Stimulated activated naive CD8-positive, alpha-beta T cell treated with anti-CD3 and anti-CD28 coated beads, Interleukin-15, amount 100 ng/mL, for 72 hours (primary cell): ENCODE results near the gene TRPM4.
"Not testable (repeated sequence)": the region's sequence is repeated elsewhere in the genome, so short reads cannot be mapped to it uniquely, and the experiment has no call there.

Experiments
- ATAC-seq: fragments of 150-1000 bp; cut with Tn5 transposase; 2 replicates; pipeline ENCODE4 v1.10.0; 2021; ENCODE audit warnings: mild to moderate bottlenecking, moderate library complexity
- DNase-seq, 2 donors: peaks; one replicate each; pipeline ENCODE4 v3.0.0; 2021 to 2022
- H3K27ac Mint-ChIP-seq, 2 donors: one replicate each; pipeline ENCODE4 v1.8.0; 2022; ENCODE audit warnings: mild to moderate bottlenecking in 2 of 2, mixed read lengths in 2 of 2, moderate library complexity in 2 of 2
- H3K27me3 Mint-ChIP-seq: one replicate; pipeline ENCODE4 v1.8.0; 2022; ENCODE audit warnings: mixed read lengths
- H3K4me1 Mint-ChIP-seq: one replicate; pipeline ENCODE4 v1.8.0; 2022; ENCODE audit warnings: mild to moderate bottlenecking, mixed read lengths
- H3K4me3 Mint-ChIP-seq, 2 donors: one replicate each; pipeline ENCODE4 v1.8.0; 2022; ENCODE audit warnings: mild to moderate bottlenecking in 2 of 2, mixed read lengths in 2 of 2, moderate library complexity in 1 of 2
- H3K9me3 Mint-ChIP-seq, 2 donors: one replicate each; pipeline ENCODE4 v1.8.0; 2022; ENCODE audit warnings: mixed read lengths in 2 of 2

Gene TRPM4

GRCh38 chr19:49155005-49155819, 2.4 kb upstream of the TRPM4 start, which contains the start of gene HRC:
Gene HRC (minus strand): TSS chr19:49155396. CDS start chr19:49155237, 159 bp downstream.
- Mint-ChIP-seq H3K27ac (no peak within 1 kb of the TSS), H3K9me3 (peaks cover 0 to 13% of the 10 kb centered on the region in 2 donors), H3K4me3 (no peak within 1 kb of the TSS), H3K27me3 (peaks cover 100% of the 10 kb centered on the region), H3K4me1 (peaks cover 24% of the 10 kb centered on the region)
- ATAC-seq (no peak), DNase-seq (no peak)

- no peak overlapping the region for H3K4me3 Mint-ChIP-seq
- H3K9me3 Mint-ChIP-seq, result peaks cover 0 to 13% of the 10 kb centered on the region in 2 donors
- peaks cover 19% of the 10 kb centered on the region for H3K4me1 Mint-ChIP-seq
- ATAC-seq (no peak), DNase-seq (no peak)
- no peak overlapping the region for H3K27ac Mint-ChIP-seq
- H3K27me3 Mint-ChIP-seq, result peaks cover 100% of the 10 kb centered on the region
Observed at GRCh38 chr19:49155820-49156346, 1.7 kb upstream of the TRPM4 start.

- no peak for ATAC-seq
- Mint-ChIP-seq H3K4me3 (no peak overlapping the region), H3K27ac (no peak overlapping the region), H3K9me3 (no peaks in the 10 kb centered on the region), H3K27me3 (peaks cover 63% of the 10 kb centered on the region), H3K4me1 (peaks cover 8% of the 10 kb centered on the region)
- no peak for DNase-seq
Observed at GRCh38 chr19:49160450-49161189, 3.0 kb downstream of the TRPM4 start.

- H3K4me1 Mint-ChIP-seq, result peaks cover 8% of the 10 kb centered on the region
Observed at GRCh38 chr19:49161987-49162386, 4.4 kb downstream of the TRPM4 start.

GRCh38 chr19:49165111-49165750, 7.6 kb downstream of the TRPM4 start:
- DNase-seq (no peak), ATAC-seq (no peak)
- Mint-ChIP-seq H3K27me3 (peaks cover 41% of the 10 kb centered on the region), H3K27ac (no peak overlapping the region), H3K9me3 (no peaks in the 10 kb centered on the region), H3K4me3 (no peak overlapping the region), H3K4me1 (no peaks in the 10 kb centered on the region)

More at GRCh38 chr19:49161987-49162386, 4.4 kb downstream of the TRPM4 start:
- no peak for ATAC-seq
- DNase-seq, result no peak
- no peak overlapping the region for H3K4me3 Mint-ChIP-seq
- peaks cover 58% of the 10 kb centered on the region for H3K27me3 Mint-ChIP-seq
- no peaks in the 10 kb centered on the region for H3K9me3 Mint-ChIP-seq
- H3K27ac Mint-ChIP-seq, result no peak overlapping the region

GRCh38 chr19:49165865-49166301, 8.3 kb downstream of the TRPM4 start:
- H3K4me1 Mint-ChIP-seq, result no peaks in the 10 kb centered on the region
- peak; percentile 26 for ATAC-seq
- H3K4me3 Mint-ChIP-seq, result no peak overlapping the region
- H3K27ac Mint-ChIP-seq, result no peak overlapping the region
- no peaks in the 10 kb centered on the region for H3K9me3 Mint-ChIP-seq
- no peak for DNase-seq
- H3K27me3 Mint-ChIP-seq, result peaks cover 34% of the 10 kb centered on the region

GRCh38 chr19:49167857-49168409, 10.3 kb downstream of the TRPM4 start:
- Mint-ChIP-seq H3K27ac (no peak overlapping the region), H3K4me1 (no peaks in the 10 kb centered on the region), H3K9me3 (no peaks in the 10 kb centered on the region), H3K4me3 (no peak overlapping the region), H3K27me3 (peaks cover 30% of the 10 kb centered on the region)
- ATAC-seq (no peak), DNase-seq (no peak)

- H3K27ac Mint-ChIP-seq, result no peak overlapping the region
- H3K27me3 Mint-ChIP-seq, result peaks cover 30% of the 10 kb centered on the region
- ATAC-seq (no peak), DNase-seq (no peak)
- H3K4me1 Mint-ChIP-seq, result no peaks in the 10 kb centered on the region
- H3K9me3 Mint-ChIP-seq, result no peaks in the 10 kb centered on the region
- no peak overlapping the region for H3K4me3 Mint-ChIP-seq
Observed at GRCh38 chr19:49168421-49168820, 10.8 kb downstream of the TRPM4 start.

GRCh38 chr19:49173198-49173597, 15.6 kb downstream of the TRPM4 start:
- H3K9me3 Mint-ChIP-seq, result no peaks in the 10 kb centered on the region
- no peak overlapping the region for H3K4me3 Mint-ChIP-seq
- H3K4me1 Mint-ChIP-seq, result peaks cover 6% of the 10 kb centered on the region
- H3K27ac Mint-ChIP-seq, result no peak overlapping the region
- DNase-seq (no peak), ATAC-seq (no peak)
- peaks cover 3% of the 10 kb centered on the region for H3K27me3 Mint-ChIP-seq

- peaks cover 10 to 23% of the 10 kb centered on the region in 2 donors for H3K9me3 Mint-ChIP-seq
- no peak for ATAC-seq
- no peak overlapping the region for H3K4me3 Mint-ChIP-seq
- DNase-seq, result no peak
- H3K27me3 Mint-ChIP-seq, result no peaks in the 10 kb centered on the region
- H3K27ac Mint-ChIP-seq, result peak overlapping the region in 1 of 2 donors; percentile 2
- H3K4me1 Mint-ChIP-seq, result peaks cover 6% of the 10 kb centered on the region
Observed at GRCh38 chr19:49180659-49181058, 23.1 kb downstream of the TRPM4 start.

GRCh38 chr19:49182010-49182847, 24.6 kb downstream of the TRPM4 start:
- peaks cover 10 to 23% of the 10 kb centered on the region in 2 donors for H3K9me3 Mint-ChIP-seq
- H3K4me1 Mint-ChIP-seq, H3K27ac Mint-ChIP-seq: not testable (repeated sequence)

GRCh38 chr19:49182848-49183375, 25.3 kb downstream of the TRPM4 start:
- Mint-ChIP-seq H3K27me3 (no peaks in the 10 kb centered on the region), H3K4me1 (no peaks in the 10 kb centered on the region), H3K9me3 (peaks cover 10 to 23% of the 10 kb centered on the region in 2 donors), H3K27ac (no peak overlapping the region), H3K4me3 (no peak overlapping the region)
- ATAC-seq, result no peak
- no peak for DNase-seq

More at GRCh38 chr19:49182010-49182847, 24.6 kb downstream of the TRPM4 start:
- H3K4me3 Mint-ChIP-seq, ATAC-seq, DNase-seq, H3K27me3 Mint-ChIP-seq: not testable (repeated sequence)

GRCh38 chr19:49186108-49186507, 28.5 kb downstream of the TRPM4 start:
- H3K9me3 Mint-ChIP-seq, result peaks cover 10 to 33% of the 10 kb centered on the region in 2 donors
- H3K27ac Mint-ChIP-seq, result no peak overlapping the region
- no peak for ATAC-seq
- H3K4me1 Mint-ChIP-seq, result peaks cover 17% of the 10 kb centered on the region
- H3K27me3 Mint-ChIP-seq, result peaks cover 22% of the 10 kb centered on the region
- H3K4me3 Mint-ChIP-seq, result no peak overlapping the region
- no peak for DNase-seq

- no peak for ATAC-seq
- Mint-ChIP-seq H3K27me3 (peaks cover 22% of the 10 kb centered on the region), H3K27ac (no peak overlapping the region), H3K4me3 (no peak overlapping the region), H3K9me3 (peaks cover 5 to 17% of the 10 kb centered on the region in 2 donors), H3K4me1 (peaks cover 17% of the 10 kb centered on the region)
- no peak for DNase-seq
Observed at GRCh38 chr19:49188626-49189200, 31.1 kb downstream of the TRPM4 start.
